Measurements from ENCODE around the gene OR5C1. TPM values are rescaled to one million over a fixed set of nuclear protein-coding genes. Genes with fewer than 3 reads are reported as not detected.
"Not testable (repeated sequence)": the region's sequence is repeated elsewhere in the genome, so short reads cannot be mapped to it uniquely, and the experiment has no call there.

Gene OR5C1
- total RNA-seq, 2 experiments from 2014 or later, result not detected

DNA sequence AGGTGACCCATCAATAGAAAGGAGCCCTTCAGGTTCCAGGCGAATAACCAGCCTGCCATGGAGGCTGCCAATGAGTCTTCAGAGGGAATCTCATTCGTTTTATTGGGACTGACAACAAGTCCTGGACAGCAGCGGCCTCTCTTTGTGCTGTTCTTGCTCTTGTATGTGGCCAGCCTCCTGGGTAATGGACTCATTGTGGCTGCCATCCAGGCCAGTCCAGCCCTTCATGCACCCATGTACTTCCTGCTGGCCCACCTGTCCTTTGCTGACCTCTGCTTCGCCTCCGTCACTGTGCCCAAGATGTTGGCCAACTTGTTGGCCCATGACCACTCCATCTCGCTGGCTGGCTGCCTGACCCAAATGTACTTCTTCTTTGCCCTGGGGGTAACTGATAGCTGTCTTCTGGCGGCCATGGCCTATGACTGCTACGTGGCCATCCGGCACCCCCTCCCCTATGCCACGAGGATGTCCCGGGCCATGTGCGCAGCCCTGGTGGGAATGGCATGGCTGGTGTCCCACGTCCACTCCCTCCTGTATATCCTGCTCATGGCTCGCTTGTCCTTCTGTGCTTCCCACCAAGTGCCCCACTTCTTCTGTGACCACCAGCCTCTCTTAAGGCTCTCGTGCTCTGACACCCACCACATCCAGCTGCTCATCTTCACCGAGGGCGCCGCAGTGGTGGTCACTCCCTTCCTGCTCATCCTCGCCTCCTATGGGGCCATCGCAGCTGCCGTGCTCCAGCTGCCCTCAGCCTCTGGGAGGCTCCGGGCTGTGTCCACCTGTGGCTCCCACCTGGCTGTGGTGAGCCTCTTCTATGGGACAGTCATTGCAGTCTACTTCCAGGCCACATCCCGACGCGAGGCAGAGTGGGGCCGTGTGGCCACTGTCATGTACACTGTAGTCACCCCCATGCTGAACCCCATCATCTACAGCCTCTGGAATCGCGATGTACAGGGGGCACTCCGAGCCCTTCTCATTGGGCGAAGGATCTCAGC, 11.6 kb downstream of the OR5C1 start, which contains the start of gene OR1K1:
Gene OR1K1, plus strand, starts transcription at position 58 of the 995 bp plus-strand sequence. Its CDS starts 0 bp downstream, at position 58.
- H3K36me3 Mint-ChIP-seq, result no peaks in the 10 kb centered on the region
- H3K4me1 Mint-ChIP-seq, result no peaks in the 10 kb centered on the region
- H3K4me3 Mint-ChIP-seq, result no peak within 1 kb of the TSS
- no peaks in the 10 kb centered on the region for H3K9me3 Mint-ChIP-seq
- H3K27ac Mint-ChIP-seq, result no peak within 1 kb of the TSS
- H3K27me3 Mint-ChIP-seq, result no peaks in the 10 kb centered on the region
- DNase-seq, result no peak

DNA sequence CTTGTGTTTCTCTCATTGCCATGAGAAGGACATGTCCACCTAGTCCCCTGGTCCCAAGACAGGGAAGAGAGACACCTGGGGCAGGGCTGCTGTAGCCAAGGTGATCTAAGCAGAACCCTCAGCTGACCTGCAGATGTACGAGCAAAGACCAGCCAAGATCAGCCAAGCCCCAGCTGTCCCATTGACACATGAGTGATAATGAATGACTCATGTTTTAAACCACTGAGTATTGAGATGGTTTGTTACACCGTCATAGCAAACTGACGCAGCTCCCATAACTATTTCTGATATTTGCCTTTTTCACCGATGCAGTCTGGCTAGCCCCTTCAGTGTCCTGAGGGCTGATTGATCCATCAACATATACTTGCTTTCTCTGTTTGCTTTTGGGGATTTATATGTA, 17.9 kb downstream of the OR5C1 start:
- H3K9me3 Mint-ChIP-seq, result peaks cover 8% of the 10 kb centered on the region
- H3K4me3 Mint-ChIP-seq, result no peak overlapping the region
- peak overlapping the region; percentile 61 for H3K27ac Mint-ChIP-seq
- H3K36me3 Mint-ChIP-seq, result peaks cover 9% of the 10 kb centered on the region
- no peaks in the 10 kb centered on the region for H3K27me3 Mint-ChIP-seq
- peaks cover 19% of the 10 kb centered on the region for H3K4me1 Mint-ChIP-seq
- no peak for DNase-seq

DNA sequence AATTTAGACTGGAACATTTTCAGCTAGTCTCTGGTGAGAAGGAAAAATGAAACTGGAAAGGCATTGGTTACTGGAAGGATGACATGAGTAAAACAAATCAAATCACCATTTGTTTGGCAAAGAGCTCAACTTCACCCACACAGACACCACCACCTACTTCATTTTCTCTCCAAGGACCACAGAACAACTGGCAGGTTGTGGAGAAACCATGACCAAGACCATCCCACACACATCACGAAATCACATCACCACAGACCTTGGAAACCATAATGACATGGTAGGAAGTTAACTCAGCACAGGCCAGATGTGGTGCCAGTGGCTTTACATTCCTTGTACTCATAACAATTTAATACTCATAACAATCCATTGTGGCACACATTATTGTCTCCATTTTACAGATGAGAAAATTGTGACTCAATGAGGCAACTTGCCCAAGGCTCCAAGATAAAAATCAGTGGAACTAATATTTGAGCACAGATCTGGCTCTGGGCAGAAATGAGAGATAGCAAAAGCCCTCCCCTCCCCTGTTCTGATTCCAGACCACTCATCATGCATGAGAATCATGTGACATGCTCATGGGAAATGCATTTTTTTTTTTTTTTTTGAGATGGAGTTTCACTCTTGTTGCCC, 18.7 kb downstream of the OR5C1 start:
- Mint-ChIP-seq H3K4me1 (peaks cover 19% of the 10 kb centered on the region), H3K9me3 (peaks cover 8% of the 10 kb centered on the region), H3K36me3 (peaks cover 9% of the 10 kb centered on the region), H3K27me3 (no peaks in the 10 kb centered on the region), H3K4me3 (no peak overlapping the region), H3K27ac (peak overlapping the region; percentile 61)
- peak; percentile 60 for DNase-seq

DNA sequence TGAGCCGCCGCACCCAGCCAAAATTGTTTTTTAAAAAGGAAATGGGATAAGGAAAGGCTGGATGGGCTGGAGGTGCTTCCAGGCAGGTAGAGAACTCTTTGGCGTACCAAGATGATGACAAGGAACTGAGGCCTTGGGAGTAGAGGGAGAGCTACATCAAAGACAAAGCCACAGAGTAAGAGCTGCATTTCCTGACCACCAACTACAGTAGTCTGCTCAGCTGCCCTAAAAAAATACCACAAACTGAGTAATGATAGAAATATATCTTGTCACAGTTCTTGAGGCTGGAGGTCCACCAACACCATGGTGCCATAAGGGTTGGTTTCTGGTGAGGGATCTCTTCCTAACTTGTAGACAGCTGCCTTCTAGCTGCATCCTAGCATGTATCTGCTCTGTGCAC, 19.4 kb downstream of the OR5C1 start:
- Mint-ChIP-seq H3K36me3 (peaks cover 9% of the 10 kb centered on the region), H3K4me1 (peaks cover 19% of the 10 kb centered on the region), H3K27ac (no peak overlapping the region), H3K4me3 (no peak overlapping the region), H3K27me3 (no peaks in the 10 kb centered on the region), H3K9me3 (peaks cover 8% of the 10 kb centered on the region)
- DNase-seq, result no peak

DNA sequence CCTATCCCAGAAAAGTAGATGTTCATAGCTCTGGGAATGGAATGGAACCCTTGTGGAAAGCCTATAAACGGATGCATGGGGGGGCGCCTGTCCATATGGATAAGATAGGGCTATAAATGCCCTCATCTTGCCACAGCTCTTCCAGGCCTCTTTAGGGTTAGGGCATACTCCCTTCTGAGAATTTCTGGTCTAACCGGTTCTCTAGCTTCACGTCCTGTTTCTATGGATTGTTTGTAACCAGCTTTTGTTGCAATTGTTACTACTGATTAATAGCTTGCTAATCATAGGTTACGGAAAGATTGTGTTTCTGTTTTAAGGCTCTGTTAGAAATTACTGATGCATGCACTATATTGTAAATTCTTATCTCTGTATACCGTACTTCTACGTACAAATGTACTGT, 20.5 kb downstream of the OR5C1 start:
- H3K4me3 Mint-ChIP-seq, DNase-seq, H3K9me3 Mint-ChIP-seq, H3K27me3 Mint-ChIP-seq, H3K27ac Mint-ChIP-seq, H3K36me3 Mint-ChIP-seq: not testable (repeated sequence)
- peaks cover 19% of the 10 kb centered on the region for H3K4me1 Mint-ChIP-seq

DNA sequence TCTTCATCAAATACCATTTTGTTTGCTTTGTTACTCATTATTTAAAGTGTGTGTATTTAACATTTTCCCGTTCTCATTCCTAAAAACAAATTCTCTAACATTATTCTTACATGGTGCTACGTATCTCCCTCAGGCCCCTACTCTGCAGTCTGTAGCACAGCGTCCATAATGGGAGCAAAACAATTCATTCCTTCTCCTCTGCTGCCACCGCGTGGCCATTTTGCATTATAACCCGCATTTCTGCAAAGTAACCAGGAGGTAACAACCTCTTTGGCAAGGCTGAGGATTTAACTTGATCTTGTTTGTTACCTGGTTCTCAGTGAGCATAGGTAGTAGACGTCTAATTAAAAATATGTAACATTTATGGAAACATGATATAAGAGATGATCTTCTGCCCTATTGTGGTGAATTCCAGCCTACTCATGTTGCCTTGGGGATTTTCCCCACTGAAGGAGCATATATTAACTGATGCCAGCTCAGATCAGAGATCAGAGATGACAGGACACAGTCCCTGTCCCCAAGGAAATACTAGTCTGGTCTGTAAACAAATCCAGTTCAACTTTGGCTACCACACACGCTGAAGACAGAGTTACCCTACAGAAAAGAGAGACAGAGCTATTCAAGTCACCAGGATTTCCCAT, 21.7 kb downstream of the OR5C1 start:
- H3K4me1 Mint-ChIP-seq, result peaks cover 25% of the 10 kb centered on the region
- no peak overlapping the region for H3K4me3 Mint-ChIP-seq
- peaks cover 9% of the 10 kb centered on the region for H3K36me3 Mint-ChIP-seq
- no peak overlapping the region for H3K27ac Mint-ChIP-seq
- H3K9me3 Mint-ChIP-seq, result peaks cover 8% of the 10 kb centered on the region
- DNase-seq, result peak; percentile 57
- no peaks in the 10 kb centered on the region for H3K27me3 Mint-ChIP-seq

DNA sequence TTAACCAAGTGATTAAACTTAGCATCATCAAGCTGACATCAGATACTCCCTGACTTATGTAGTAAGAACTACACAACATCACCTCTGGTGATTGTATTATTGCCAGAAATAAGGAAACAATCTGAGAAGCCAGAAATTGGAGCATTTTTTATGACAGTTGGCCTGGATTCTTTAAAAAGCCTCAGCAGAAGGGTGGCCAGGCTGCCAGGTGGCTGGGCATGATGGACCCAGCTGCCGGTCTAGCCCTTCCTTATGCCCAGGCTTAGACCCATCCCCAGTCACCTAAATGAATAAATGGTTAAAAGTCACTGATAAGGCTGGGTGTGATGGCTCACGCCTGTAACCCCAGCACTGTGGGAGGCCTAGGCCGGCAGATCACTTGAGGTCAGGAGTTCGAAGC, 24.0 kb downstream of the OR5C1 start:
- Mint-ChIP-seq H3K36me3 (peaks cover 7% of the 10 kb centered on the region), H3K4me3 (no peak overlapping the region), H3K27ac (no peak overlapping the region), H3K9me3 (no peaks in the 10 kb centered on the region), H3K4me1 (peaks cover 31% of the 10 kb centered on the region), H3K27me3 (no peaks in the 10 kb centered on the region)
- no peak for DNase-seq

DNA sequence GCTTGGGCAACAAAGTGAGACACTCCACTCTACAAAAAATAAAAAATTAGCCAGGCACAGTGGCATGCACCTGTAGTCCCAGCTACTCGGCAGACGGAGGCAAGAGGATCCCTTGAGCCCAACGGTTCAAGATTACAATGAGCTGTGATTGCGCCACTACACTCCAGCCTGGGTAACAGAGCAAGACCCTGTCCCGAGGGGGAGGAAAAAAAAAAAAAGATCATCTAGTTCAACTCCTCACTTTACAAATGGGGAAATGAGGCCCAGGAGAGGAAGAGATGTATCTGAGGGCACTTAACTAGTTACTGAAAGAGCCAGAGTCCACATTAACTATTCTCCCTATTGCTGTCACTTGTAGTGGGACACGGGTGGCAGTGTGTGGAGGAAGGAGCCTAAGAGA, 25.8 kb downstream of the OR5C1 start:
- no peaks in the 10 kb centered on the region for H3K27me3 Mint-ChIP-seq
- no peak for DNase-seq
- no peak overlapping the region for H3K4me3 Mint-ChIP-seq
- H3K9me3 Mint-ChIP-seq, result no peaks in the 10 kb centered on the region
- H3K36me3 Mint-ChIP-seq, result peaks cover 7% of the 10 kb centered on the region
- H3K4me1 Mint-ChIP-seq, result peaks cover 24% of the 10 kb centered on the region
- peak overlapping the region; percentile 47 for H3K27ac Mint-ChIP-seq

DNA sequence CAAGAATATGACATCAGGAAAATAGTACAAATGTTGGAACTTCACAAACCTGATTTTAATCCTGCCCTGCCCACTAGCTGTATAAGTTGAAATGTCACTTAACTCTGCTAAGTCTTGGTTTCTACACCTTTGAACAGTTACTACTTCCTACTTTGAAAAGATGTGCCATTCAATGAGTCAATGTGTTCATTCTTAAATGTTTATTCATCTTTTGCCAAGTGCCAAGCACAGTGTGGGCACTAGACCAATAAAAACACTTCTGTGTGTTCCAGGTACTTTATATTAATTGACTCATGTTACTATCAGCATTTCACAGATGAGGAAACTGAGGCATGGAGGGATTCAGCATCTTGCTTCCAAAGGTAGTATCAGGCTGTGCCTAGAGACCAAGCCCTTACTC, 26.8 kb downstream of the OR5C1 start:
- Mint-ChIP-seq H3K27ac (peak overlapping the region; percentile 90), H3K4me1 (peaks cover 31% of the 10 kb centered on the region), H3K9me3 (no peaks in the 10 kb centered on the region), H3K4me3 (peak overlapping the region; percentile 57), H3K27me3 (no peaks in the 10 kb centered on the region), H3K36me3 (peaks cover 14% of the 10 kb centered on the region)
- no peak for DNase-seq

DNA sequence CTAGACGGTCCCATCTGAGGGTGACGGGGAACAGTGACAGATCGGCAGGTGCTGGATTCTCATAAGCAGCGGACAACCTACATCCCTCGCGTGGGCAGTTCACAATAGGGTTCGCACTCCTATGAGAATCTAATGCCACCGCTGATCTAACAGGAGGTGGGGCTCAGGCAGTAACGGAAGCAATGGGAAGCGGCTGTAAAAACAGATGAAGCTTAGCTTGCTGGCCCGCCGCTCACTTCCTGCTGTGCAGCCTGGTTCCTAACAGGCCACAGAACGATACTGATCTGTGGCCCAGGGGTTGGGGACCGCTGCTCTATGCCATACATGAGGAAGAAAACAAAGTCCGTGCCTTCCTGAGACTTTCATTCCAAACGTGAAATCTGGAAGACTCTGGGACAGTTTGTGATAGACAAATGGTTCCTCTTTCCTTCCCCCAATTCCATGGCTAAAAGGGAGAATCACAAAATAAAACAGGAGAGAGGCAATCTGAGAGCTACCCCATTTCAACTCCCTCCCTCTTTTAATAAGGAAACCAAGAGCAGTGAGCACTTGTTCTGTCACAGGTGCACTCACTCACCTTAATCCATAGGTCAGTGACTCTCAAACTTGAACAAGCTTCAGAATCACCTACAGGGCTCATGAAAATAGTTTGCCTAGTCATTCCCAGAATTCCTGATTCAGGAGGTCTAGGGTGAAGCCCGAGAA, 27.6 kb downstream of the OR5C1 start:
- peak overlapping the region; percentile 90 for H3K27ac Mint-ChIP-seq
- DNase-seq, result peak; percentile 40
- peak overlapping the region; percentile 57 for H3K4me3 Mint-ChIP-seq
- H3K9me3 Mint-ChIP-seq, result no peaks in the 10 kb centered on the region
- peaks cover 14% of the 10 kb centered on the region for H3K36me3 Mint-ChIP-seq
- H3K27me3 Mint-ChIP-seq, result no peaks in the 10 kb centered on the region
- peaks cover 31% of the 10 kb centered on the region for H3K4me1 Mint-ChIP-seq

DNA sequence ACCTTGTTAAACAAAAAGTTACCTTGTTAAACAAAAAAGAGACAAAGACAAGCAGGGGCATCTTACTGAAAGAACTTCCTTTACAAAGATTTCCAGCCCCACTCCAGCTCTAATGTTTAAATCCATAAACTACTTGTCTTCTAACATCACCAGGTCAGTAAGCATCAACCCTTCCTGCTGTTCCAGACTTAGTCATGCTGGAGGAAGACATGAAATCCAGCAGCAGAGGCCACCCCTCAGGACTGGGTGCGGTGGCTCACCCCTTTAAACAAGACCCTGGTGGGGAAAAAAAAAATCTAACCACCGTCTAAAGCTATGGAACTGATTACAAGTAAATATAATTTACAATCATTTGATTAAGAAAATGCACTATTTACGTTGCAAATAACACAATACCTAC, 30.6 kb downstream of the OR5C1 start:
- no peaks in the 10 kb centered on the region for H3K27me3 Mint-ChIP-seq
- no peak overlapping the region for H3K4me3 Mint-ChIP-seq
- H3K36me3 Mint-ChIP-seq, result peaks cover 23% of the 10 kb centered on the region
- H3K27ac Mint-ChIP-seq, result no peak overlapping the region
- H3K9me3 Mint-ChIP-seq, result no peaks in the 10 kb centered on the region
- DNase-seq, result no peak
- H3K4me1 Mint-ChIP-seq, result peaks cover 43% of the 10 kb centered on the region

DNA sequence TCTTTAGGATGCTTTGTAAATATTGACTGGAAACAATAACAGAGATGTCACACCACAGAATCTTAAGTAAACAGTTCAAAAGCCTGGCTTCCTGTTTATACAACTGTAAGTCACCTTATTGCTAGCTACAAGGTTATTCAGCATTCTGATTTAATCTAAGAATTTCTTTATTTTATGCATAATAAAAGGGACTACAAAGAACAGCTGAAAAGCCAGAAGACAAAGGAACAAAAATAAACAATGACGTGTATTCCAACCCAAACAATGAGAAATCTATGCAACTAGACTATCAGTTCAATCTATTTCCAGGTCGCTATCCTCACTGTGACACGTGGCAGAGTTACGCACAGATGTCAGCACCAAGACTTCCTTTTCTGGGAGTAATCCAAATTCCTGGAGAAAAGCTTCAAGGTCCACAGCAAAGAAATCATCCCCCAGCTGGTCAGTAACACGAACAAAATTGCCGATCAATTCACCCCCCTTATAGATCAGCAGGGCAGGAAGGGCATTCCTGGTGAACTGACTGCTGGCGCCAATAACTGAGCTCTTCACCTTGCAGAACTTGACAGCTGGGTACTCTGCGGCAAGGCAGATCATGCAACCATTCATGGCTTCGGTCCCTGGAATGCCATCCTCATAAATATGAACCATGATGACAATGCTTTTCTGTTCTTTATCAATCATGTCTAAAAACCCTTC, 31.2 kb downstream of the OR5C1 start:
- H3K27me3 Mint-ChIP-seq, result no peaks in the 10 kb centered on the region
- H3K9me3 Mint-ChIP-seq, result no peaks in the 10 kb centered on the region
- no peak for DNase-seq
- H3K4me3 Mint-ChIP-seq, result no peak overlapping the region
- no peak overlapping the region for H3K27ac Mint-ChIP-seq
- H3K36me3 Mint-ChIP-seq, result peaks cover 24% of the 10 kb centered on the region
- H3K4me1 Mint-ChIP-seq, result peaks cover 44% of the 10 kb centered on the region

DNA sequence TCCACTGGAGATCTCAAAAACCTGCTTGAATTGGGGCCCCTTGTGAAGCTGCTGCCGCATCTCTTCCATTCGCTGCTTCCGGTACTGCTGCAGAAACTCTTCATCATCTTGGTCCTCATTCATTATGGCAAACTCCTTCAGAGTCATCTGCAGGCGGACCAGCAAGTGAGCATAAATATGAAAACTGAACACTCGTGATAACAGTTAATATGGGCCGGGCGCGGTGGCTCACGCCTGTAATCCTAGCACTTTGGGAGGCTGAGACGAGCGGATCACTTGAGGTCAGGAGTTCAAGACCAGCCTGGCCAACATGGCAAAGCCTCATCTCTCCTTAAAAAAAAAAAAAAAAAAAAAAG, 31.7 kb downstream of the OR5C1 start:
- peaks cover 44% of the 10 kb centered on the region for H3K4me1 Mint-ChIP-seq
- no peaks in the 10 kb centered on the region for H3K27me3 Mint-ChIP-seq
- no peak overlapping the region for H3K27ac Mint-ChIP-seq
- H3K4me3 Mint-ChIP-seq, result no peak overlapping the region
- DNase-seq, result no peak
- no peaks in the 10 kb centered on the region for H3K9me3 Mint-ChIP-seq
- H3K36me3 Mint-ChIP-seq, result peaks cover 24% of the 10 kb centered on the region

DNA sequence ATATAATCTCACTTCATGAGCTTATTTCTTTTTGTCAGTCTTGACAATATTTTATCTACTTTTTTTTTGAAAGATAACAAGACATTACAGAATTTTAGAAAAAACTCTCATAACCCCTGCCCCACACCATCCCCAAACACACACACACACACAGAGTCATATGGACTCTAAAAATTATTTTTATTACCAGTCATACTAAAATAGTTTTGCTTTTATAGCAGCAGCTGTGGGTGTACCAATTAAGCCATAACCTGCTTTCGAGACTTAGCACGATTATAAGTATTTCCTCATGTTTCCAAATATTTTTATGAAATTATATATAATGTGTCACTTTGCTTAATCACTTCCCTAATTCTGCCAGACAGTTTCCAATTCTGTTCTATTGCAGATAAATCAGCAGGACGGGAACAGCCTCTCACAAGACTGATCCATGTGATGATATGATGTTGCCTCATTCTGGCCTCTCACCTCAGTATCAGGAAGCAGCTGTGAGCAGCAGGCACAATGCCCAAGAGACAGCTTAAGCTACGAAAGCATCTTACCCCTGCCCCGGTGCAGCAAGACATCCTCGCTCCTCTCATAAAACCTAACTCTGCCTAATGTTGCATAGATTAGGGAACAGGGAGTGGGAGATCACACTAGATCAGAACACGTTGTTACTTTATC, 32.7 kb downstream of the OR5C1 start:
- no peak overlapping the region for H3K4me3 Mint-ChIP-seq
- H3K4me1 Mint-ChIP-seq, result peaks cover 37% of the 10 kb centered on the region
- no peaks in the 10 kb centered on the region for H3K27me3 Mint-ChIP-seq
- peaks cover 22% of the 10 kb centered on the region for H3K36me3 Mint-ChIP-seq
- H3K27ac Mint-ChIP-seq, result peak overlapping the region; percentile 54
- no peaks in the 10 kb centered on the region for H3K9me3 Mint-ChIP-seq
- no peak for DNase-seq

Data from activated naive CD8-positive, alpha-beta T cell treated with anti-CD3 and anti-CD28 coated beads for 36 hours (primary cell).